Stimulated activated CD4-positive, alpha-beta T cell treated with anti-CD3 and anti-CD28 coated beads, TNF-alpha, amount 100 ng/mL, for 48 hours (primary cell): Measurements from ENCODE around the gene PRRX2.

ENCODE experiments used
- DNase-seq, 3 donors: peaks; one replicate each; pipeline ENCODE4 v3.0.0-alpha.2; 2020; ENCODE audit warnings: low read depth in 3 of 3

The PRRX2 gene

DNA sequence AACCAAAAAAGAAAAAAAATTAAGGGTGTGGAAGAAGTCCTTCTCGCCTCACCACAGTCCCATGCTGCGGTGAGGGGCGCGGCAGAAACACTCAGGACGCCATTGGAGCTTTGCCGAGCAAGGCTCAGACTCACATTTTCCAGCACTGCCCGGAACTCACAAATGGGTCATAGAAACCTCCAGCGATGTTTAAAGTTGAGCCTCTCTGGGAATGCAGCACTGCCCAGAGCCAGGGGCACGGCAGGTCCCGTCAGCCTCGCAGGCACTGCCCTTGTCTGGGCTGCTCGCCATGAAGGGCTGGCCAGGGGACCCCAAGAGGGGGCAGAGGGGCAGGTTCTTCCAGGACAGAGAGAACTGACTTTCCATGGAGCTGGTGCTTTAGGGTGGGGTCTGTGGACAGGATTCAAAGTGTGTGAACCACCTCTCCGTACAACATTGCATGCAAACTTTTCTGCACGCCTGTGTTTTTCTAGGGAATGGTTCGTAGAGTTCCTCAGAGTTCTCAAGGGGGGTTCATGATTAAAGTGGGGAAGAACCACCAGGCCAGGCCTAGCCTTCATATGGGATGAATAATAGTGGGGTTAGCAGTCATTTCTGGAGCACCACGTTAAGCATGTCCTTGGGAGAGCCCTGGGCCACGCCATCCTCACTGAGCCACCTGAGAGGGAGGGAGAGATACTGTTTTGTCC, 38.4 kb downstream of the PRRX2 start:
- DNase-seq: no peak

DNA sequence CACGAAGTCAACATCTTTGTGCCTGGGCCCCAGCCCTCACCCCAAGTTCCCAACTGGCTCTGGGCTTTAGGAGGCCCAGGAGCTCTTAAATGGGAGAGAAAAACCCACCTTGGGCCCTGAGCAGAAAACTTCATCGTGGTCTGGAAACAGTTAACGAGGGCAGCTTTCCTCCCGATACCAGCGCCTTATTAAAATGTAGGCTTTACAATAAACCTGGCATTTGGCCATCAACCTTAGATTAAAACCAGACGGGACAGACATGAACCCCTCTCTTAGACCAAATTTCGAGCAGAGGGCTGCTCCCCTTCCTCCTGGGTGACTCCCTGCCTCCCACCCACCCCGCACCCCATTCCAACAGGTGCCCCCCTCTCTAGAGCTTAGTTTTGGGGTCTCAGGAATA, 39.4 kb downstream of the PRRX2 start:
- DNase-seq: no peak

DNA sequence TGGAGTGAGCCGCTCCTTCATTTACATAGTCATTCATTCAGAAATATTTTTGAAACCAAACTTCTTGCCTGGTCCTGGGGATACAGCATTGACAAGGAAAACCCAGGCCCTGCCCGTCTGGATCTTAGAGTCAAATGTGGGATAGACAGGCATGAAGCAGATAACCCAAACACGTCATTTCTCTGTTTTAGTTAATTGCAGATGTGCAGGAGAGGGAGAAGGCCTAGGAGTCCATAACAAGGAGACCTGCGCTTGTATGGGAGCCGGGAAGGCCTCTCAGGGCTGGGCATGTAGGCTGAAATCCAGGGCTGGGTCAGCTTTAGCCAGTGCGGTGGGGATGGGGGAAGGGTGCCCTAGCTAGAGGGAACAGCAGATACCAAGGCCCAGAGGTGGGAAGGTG, 43.3 kb downstream of the PRRX2 start:
- no peak for DNase-seq

DNA sequence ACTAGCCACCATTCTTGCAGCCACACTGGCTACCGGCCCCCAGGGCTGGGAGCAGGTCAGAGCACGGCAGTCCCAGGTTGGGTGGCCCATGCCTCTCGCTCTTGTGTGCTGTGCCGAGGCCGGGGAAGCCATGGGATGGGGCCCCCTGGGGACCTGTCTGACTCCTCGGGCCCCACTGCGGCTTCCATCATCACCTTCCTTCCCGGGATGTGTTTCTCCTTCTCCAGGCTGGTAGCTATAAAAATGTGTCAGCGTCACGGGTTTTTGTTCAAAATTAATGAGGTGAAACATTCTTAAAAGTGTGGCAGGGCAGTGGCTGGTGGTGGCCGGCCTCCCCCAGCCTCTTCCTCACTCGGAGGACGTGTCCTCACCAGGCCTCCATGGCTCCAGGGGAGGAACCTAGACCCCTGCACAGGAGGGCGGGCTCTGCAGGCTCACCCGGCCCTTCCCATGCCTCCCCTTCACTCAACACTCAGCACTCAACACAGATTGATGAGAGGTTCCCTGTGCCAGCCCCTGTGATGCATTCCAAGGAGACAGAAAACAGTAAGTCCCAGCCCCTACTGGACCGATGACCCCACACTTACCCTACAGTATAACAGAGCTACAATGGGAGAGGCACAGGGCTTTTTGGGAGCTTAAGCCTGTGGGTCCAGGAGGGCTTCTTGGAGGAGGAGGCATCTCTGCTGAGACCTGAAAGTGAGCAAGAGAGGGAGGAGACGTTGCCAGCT, 44.2 kb downstream of the PRRX2 start:
- no peak for DNase-seq

GRCh38 chr9:129710169-129710453, 44.7 kb downstream of the PRRX2 start:
- no peak for DNase-seq

- no peak for DNase-seq
Observed at GRCh38 chr9:129712634-129713401, 47.4 kb downstream of the PRRX2 start.

DNA sequence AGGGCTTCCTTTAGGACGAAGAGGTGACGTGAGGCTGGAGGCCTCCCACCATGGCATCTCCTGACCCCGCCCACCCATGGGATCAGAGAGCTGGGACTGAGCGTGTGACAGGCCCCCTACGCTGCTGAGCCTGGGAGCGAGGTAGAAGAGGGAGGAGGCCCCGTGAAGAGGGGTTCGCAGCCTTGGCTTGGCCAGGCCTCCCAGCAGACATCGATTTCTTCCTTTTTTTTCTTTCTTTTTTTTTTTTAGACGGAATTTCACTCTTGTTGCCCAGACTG, 47.9 kb downstream of the PRRX2 start:
- DNase-seq: no peak

DNA sequence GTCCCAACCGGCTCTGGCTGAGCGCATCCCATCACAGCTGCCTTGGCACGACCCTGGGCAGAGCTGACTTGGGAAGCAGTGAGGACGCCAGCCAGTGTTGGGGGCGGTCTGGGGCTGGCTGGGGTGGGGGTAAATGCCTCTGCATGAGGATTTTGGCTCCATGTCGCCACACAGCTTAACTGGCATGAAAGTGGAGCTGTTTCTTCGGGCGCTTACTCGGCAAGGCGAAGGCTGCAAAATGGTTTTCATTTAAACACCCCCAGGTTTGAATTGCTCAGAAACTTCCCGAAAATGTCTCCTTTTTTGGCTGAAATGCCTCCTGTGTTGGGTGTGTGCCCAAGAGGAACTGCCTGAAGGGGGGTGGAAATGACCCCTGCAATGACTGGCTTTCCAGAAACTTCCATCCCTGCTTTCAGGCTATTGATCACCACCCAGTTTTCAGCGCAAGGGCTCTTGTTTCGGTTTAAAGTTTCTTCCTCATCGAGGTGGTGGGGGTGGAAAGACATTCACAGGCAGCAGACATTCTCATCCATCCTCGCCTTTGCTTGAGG, 49.1 kb downstream of the PRRX2 start:
- DNase-seq: no peak

GRCh38 chr9:129716091-129716490, 50.6 kb downstream of the PRRX2 start:
- DNase-seq: no peak

GRCh38 chr9:129717991-129718390, 52.5 kb downstream of the PRRX2 start:
- no peak for DNase-seq

GRCh38 chr9:129718647-129719046, 53.2 kb downstream of the PRRX2 start:
- no peak for DNase-seq

DNA sequence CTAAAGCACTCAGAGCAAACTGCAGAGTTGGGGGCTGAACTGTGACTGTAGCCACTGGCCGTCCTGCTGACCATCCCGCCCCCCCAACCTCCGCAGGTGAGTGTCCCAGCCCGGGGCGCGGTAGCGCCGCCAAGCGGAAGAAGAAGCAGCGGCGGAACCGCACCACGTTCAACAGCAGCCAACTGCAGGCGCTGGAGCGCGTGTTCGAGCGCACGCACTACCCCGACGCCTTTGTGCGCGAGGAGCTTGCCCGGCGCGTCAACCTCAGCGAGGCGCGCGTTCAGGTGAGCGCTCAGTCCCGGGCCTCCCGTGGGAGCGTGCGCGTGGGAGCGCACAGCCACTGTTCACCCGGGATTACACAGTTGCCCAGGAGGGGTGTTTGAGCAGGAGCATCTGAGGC, 53.7 kb downstream of the PRRX2 start:
- no peak for DNase-seq

DNA sequence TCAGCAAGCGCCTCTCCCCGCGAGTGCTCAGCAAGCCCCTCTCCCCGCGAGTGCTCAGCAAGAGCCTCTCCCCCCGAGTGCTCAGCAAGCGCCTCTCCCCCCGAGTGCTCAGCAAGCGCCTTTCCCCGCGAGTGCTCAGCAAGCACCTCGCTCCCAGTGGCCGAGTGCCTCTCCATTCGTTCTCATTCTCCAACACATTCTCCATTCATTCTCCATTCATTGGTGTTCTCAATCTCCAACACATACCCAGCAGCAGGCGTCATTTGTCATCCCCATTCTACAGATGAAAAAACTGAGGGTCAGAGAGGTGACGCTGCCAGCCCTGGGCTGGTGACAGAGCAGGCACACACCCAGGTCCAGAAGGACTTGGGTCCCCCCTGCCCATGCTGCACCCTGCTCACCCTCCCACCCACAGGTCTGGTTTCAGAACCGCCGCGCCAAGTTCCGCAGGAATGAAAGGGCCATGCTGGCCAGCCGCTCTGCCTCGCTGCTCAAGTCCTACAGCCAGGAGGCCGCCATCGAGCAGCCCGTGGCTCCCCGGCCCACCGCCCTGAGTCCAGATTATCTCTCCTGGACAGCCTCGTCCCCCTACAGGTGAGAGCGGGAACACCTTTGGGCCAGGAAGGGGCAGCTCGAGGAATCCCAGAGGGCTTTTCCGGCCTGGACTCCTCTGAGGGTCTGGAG, 54.9 kb downstream of the PRRX2 start:
- DNase-seq: no peak

DNA sequence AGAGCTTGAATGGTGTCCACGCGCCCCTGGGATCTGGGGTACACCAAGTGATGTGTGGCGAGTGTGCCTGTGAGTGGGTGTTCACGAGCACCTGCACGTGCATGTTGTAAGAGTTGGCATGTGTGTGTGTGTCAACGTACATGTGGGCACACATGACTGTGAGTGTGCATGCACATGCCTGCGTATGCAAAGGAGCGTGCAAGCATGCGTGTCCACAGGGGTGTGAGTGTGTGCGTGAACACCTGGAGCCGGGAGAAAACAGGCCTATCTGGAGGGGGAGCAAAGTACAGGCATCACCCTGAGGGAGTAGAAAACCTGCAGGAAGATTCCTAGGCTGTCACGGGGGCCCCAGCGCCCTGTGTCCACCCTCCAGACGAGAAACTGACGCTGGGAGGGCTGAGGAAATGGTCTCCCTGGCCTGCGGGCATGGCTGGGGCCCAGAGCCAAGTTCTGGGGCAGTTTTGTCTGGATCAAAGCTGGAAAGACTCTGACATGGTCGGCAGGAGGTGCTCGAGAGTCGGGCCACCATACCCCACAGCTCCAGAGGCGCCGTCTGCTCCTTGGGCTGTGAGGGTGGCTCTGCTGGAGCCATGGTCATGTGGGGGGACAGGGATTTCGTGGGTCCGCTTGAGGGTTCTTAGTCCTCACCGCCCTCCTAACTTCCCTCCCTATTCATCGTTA, 55.6 kb downstream of the PRRX2 start:
- DNase-seq: no peak

GRCh38 chr9:129722913-129723312, 57.5 kb downstream of the PRRX2 start:
- DNase-seq: no peak

- no peak for DNase-seq
Observed at GRCh38 chr9:129724456-129725190, 59.2 kb downstream of the PRRX2 start.

DNA sequence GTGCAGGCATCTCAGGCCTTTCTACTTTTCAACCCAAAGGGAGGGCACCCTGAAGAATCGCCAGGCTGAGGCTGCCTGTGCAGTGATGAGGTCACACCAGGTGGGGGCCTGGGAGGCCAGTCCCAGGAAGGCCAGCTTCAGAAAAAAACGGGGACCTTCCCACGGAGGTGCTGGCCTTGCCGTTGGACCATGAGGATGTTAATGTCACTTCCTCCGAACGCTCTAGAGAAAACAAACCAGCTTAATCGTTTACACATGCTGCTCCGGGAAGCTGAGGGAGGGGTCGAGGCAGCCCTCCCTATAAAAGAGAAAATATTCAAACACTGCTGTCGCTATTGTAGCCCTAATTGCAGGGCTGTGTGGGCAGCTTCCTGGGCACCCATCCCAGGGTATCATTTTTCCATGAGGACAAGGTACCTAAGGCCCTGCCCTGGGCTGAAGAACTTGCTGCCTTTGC, 60.4 kb downstream of the PRRX2 start:
- no peak for DNase-seq

- peak; percentile 35 to 57 (median 46) for DNase-seq
Observed at GRCh38 chr9:129726322-129727160, 61.1 kb downstream of the PRRX2 start.

GRCh38 chr9:129728744-129729143, 63.3 kb downstream of the PRRX2 start:
- no peak for DNase-seq

- no peak for DNase-seq
Observed at GRCh38 chr9:129731477-129732085, 66.1 kb downstream of the PRRX2 start.
